PC-9 (cell line): ENCODE data around the gene KIR2DL1.
"Not testable (repeated sequence)": the region's sequence is repeated elsewhere in the genome, so short reads cannot be mapped to it uniquely, and the experiment has no call there.

ENCODE experiments used
- EZH2 ChIP-seq: fragments of 200-600 bp; sonication (generic); IDR thresholded peaks from 2 replicates; pipeline ENCODE4 v1.8.0; 2017; ENCODE audit warnings: antibody characterized with exemption, low read depth
- TF ChIP-seq, protein P1 (sequence below): fragments of 200-600 bp; sonication (generic); conservative IDR thresholded peaks from 2 replicates; pipeline ENCODE4 v1.6.1; 2017; ENCODE audit warnings: mixed run types, antibody characterized with exemption, mild to moderate bottlenecking, moderate library complexity

DNA sequence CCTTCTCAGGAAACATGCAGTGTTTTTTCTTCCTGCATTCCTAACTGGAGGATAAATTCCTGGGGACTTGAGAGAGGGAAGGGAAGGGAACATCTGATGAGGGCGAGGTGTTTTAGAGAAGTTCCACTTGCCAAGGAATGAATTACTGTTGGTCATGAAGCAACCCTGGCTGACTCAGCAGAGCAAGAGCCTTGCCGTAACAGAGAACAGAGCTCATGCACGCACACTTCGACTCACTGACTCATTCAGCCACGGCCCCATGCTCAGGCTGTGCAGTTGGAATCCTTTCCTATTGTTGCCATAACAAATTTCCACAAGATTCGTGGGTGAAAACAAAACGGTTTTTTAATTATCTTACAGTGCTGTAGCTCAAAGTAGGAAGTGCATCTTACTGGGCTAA is 55.7 kb downstream of the KIR2DL1 start:
- TF ChIP-seq, protein P1, sequence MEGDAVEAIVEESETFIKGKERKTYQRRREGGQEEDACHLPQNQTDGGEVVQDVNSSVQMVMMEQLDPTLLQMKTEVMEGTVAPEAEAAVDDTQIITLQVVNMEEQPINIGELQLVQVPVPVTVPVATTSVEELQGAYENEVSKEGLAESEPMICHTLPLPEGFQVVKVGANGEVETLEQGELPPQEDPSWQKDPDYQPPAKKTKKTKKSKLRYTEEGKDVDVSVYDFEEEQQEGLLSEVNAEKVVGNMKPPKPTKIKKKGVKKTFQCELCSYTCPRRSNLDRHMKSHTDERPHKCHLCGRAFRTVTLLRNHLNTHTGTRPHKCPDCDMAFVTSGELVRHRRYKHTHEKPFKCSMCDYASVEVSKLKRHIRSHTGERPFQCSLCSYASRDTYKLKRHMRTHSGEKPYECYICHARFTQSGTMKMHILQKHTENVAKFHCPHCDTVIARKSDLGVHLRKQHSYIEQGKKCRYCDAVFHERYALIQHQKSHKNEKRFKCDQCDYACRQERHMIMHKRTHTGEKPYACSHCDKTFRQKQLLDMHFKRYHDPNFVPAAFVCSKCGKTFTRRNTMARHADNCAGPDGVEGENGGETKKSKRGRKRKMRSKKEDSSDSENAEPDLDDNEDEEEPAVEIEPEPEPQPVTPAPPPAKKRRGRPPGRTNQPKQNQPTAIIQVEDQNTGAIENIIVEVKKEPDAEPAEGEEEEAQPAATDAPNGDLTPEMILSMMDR: not testable (repeated sequence)
- not testable (repeated sequence) for TF ChIP-seq EZH2
